Measurements from ENCODE around the gene MRPL14. TPM values are rescaled to one million over a fixed set of nuclear protein-coding genes. Genes with fewer than 3 reads are reported as not detected.

MRPL14 gene
- total RNA-seq, 6 experiments from 2014 or later = 50.9 to 64.2 (median 56.0) TPM

DNA sequence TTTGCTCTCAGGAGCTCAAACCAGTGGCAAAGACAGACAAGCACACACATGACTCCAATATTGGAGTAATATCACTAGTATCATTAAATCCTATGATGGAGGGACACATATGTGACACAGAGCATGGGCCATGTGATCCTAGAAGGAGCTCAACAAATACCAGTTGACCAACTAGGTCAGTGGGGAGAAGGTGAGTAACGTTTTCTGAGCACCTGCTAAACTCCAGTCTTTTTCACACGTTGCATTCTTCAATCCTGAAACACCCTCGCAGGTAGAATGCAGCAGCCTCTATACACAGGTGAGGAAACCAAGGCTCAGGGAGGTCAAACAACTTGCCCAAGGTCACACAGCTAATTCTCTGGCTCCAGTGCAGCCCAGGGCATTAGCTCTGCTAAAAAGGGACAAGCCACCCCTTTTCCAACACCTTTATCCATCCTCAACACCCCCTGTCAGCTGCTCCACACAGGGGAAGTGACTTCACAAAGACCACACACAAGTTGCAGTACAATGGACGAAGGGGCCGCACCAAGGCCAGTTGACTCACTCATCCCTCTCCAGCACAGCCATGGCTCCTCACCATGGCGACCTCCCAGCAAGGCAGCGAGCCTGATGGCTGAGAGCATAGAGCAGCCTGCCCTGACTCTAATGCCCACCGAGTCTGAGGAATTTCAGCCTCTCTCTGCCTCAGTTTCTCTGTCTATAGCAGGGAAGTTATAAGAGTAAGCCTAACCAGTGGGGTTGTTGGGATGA lies 35.8 kb upstream of the MRPL14 start:
- Mint-ChIP-seq H3K27me3 (ENCODE audit: insufficient read depth) (peaks cover 15% of the 10 kb centered on the region), H3K4me3 (no peak overlapping the region)
- no peak for DNase-seq

GRCh38 chr6:44161997-44162338 lies 34.7 kb upstream of the MRPL14 start:
- peak; percentile 60 for DNase-seq
- TF ChIP-seq, protein P1, sequence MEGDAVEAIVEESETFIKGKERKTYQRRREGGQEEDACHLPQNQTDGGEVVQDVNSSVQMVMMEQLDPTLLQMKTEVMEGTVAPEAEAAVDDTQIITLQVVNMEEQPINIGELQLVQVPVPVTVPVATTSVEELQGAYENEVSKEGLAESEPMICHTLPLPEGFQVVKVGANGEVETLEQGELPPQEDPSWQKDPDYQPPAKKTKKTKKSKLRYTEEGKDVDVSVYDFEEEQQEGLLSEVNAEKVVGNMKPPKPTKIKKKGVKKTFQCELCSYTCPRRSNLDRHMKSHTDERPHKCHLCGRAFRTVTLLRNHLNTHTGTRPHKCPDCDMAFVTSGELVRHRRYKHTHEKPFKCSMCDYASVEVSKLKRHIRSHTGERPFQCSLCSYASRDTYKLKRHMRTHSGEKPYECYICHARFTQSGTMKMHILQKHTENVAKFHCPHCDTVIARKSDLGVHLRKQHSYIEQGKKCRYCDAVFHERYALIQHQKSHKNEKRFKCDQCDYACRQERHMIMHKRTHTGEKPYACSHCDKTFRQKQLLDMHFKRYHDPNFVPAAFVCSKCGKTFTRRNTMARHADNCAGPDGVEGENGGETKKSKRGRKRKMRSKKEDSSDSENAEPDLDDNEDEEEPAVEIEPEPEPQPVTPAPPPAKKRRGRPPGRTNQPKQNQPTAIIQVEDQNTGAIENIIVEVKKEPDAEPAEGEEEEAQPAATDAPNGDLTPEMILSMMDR (IDR thresholded peaks at IDR 0.05) = no peak
- H3K4me1 Mint-ChIP-seq (ENCODE audit: low read depth) = peaks cover 22% of the 10 kb centered on the region
- H3K27me3 Mint-ChIP-seq (ENCODE audit: insufficient read depth) = peaks cover 12% of the 10 kb centered on the region
- no peaks in the 10 kb centered on the region for H3K36me3 Mint-ChIP-seq (ENCODE audit: low read depth)
- H3K4me3 Mint-ChIP-seq = no peak overlapping the region
- H3K9me3 Mint-ChIP-seq = no peaks in the 10 kb centered on the region
- no peak overlapping the region for H3K27ac Mint-ChIP-seq

More for the DNA sequence above, 35.8 kb upstream of the MRPL14 start:
- H3K36me3 Mint-ChIP-seq (ENCODE audit: low read depth) = no peaks in the 10 kb centered on the region
- TF ChIP-seq, protein P1 (IDR thresholded peaks at IDR 0.05) = no peak
- peaks cover 22% of the 10 kb centered on the region for H3K4me1 Mint-ChIP-seq (ENCODE audit: low read depth)
- H3K9me3 Mint-ChIP-seq = no peaks in the 10 kb centered on the region
- H3K27ac Mint-ChIP-seq = no peak overlapping the region

GRCh38 chr6:44158770-44159228 lies 31.5 kb upstream of the MRPL14 start, which contains the start of gene CAPN11:
Gene CAPN11, plus strand, starts transcription at chr6:44158820. Its CDS starts 29 bp downstream, at chr6:44158849.
- H3K4me1 Mint-ChIP-seq (ENCODE audit: low read depth) = peaks cover 22% of the 10 kb centered on the region
- no peak within 1 kb of the TSS for H3K27ac Mint-ChIP-seq
- H3K4me3 Mint-ChIP-seq = no peak within 1 kb of the TSS
- H3K9me3 Mint-ChIP-seq = no peaks in the 10 kb centered on the region
- peaks cover 2% of the 10 kb centered on the region for H3K27me3 Mint-ChIP-seq (ENCODE audit: insufficient read depth)
- TF ChIP-seq, protein P1 (IDR thresholded peaks at IDR 0.05) = no peak
- H3K36me3 Mint-ChIP-seq (ENCODE audit: low read depth) = no peaks in the 10 kb centered on the region
- no peak for DNase-seq

DNA sequence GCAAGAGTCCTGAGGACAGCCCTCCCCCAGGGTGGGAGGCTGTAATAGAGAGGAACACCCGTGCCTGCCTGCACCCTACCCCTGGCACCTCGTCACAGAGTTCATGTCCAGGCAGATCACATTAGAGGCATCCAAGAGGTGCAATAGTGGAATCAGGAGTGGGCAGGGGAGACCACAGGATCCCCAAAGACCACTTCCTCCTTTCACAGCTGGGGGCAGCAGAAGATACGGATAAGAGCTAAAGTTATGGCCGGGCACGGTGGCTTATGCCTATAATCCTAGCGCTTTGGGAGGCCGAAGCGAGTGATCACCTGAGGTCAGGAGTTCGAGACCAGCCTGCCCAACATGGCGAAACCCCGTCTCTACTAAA lies 29.9 kb upstream of the MRPL14 start:
- H3K36me3 Mint-ChIP-seq (ENCODE audit: low read depth) = no peaks in the 10 kb centered on the region
- H3K27ac Mint-ChIP-seq = no peak overlapping the region
- H3K4me1 Mint-ChIP-seq (ENCODE audit: low read depth) = peaks cover 14% of the 10 kb centered on the region
- no peak for DNase-seq
- H3K27me3 Mint-ChIP-seq (ENCODE audit: insufficient read depth) = peaks cover 4% of the 10 kb centered on the region
- no peaks in the 10 kb centered on the region for H3K9me3 Mint-ChIP-seq
- TF ChIP-seq, protein P1 (IDR thresholded peaks at IDR 0.05) = no peak
- no peak overlapping the region for H3K4me3 Mint-ChIP-seq

DNA sequence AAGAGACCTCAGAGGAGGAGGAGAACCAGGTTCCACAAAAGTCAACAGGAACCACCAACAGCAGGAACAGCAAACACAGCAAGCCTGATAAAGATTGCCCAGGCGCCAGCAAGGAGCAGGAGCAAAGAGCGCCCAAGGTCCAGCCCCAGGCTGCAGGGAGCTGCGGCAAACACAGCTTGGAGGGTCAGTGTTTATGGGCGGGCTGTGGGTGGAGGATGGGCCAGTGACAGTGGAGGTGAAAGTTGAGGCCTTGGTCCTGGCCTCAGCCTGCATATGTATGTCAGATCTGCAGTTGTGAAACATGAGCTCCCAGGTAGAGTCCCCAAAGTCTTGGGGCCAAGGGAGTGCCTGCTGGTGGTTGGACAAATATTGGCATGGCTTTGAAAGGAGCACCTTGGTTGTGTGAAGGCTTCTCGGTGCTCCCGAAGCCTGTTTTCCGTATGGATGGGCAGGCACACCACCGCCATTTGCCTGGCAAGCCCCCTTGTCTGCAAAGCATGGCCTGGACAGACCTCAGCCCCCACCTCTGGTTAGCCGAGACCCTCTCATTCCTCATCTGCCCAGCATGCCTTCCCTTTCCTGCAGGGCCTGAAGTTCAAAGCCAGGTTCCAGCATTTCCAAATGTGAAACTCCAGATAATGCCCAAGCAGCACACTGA lies 29.4 kb upstream of the MRPL14 start:
- peaks cover 4% of the 10 kb centered on the region for H3K27me3 Mint-ChIP-seq (ENCODE audit: insufficient read depth)
- H3K4me1 Mint-ChIP-seq (ENCODE audit: low read depth) = peaks cover 9% of the 10 kb centered on the region
- no peak overlapping the region for H3K4me3 Mint-ChIP-seq
- TF ChIP-seq, protein P1 (IDR thresholded peaks at IDR 0.05) = no peak
- no peak overlapping the region for H3K27ac Mint-ChIP-seq
- no peaks in the 10 kb centered on the region for H3K9me3 Mint-ChIP-seq
- H3K36me3 Mint-ChIP-seq (ENCODE audit: low read depth) = no peaks in the 10 kb centered on the region
- DNase-seq = no peak

Measured in HFFc6 (cell line).